ENCODE data around the gene CDC73. TPM values are rescaled to one million over a fixed set of nuclear protein-coding genes. Genes with fewer than 3 reads are reported as not detected.
"Not testable (repeated sequence)": the region's sequence is repeated elsewhere in the genome, so short reads cannot be mapped to it uniquely, and the experiment has no call there.

CDC73 gene
- total RNA-seq, 2 experiments from 2014 or later, result 65.4 to 66.5 TPM

- TF ChIP-seq CTCF (IDR thresholded peaks at IDR 0.05), result no peak
- Histone ChIP-seq H3K4me1 (ENCODE audit: insufficient read depth, low read length) (peaks cover 10% of the 10 kb centered on the region), H3K9me3 (ENCODE audit: control insufficient read depth in 1 of 2, insufficient read depth in 1 of 2, low read length in 2 of 2) (peaks cover 0 to 5% of the 10 kb centered on the region in 2 experiments), H3K4me3 (ENCODE audit: low read length) (no peak overlapping the region), H3K36me3 (ENCODE audit: insufficient read depth, low read length) (no peaks in the 10 kb centered on the region), H3K27ac (ENCODE audit: low read depth in 1 of 2, low read length in 2 of 2) (no peak overlapping the region), H3K27me3 (ENCODE audit: control insufficient read depth in 1 of 2, insufficient read depth in 2 of 2, low read length in 2 of 2) (no peaks in the 10 kb centered on the region)
- Mint-ChIP-seq H3K27me3 (no peaks in the 10 kb centered on the region), H3K36me3 (ENCODE audit: low read depth) (no peaks in the 10 kb centered on the region), H3K4me3 (no peak overlapping the region), H3K9me3 (no peaks in the 10 kb centered on the region), H3K27ac (no peak overlapping the region), H3K4me1 (ENCODE audit: low read depth) (peaks cover 16% of the 10 kb centered on the region)
- intact Hi-C loops (cut with DNase I, micrococcal nuclease), result no loop called here
- no peak for DNase-seq
- CTCF ChIA-PET, result no interaction called here
- POLR2A ChIA-PET, result interaction anchor here (1.4 kb wide), 1 partner anchor 18 kb away, joined by 3 read pairs; no protein-coding TSS in a partner anchor
- no peak for ATAC-seq (ENCODE audit: poor library complexity)
Measured at GRCh38 chr1:193284219-193284618, 162.4 kb downstream of the CDC73 start.

GRCh38 chr1:193285641-193286040 lies 163.8 kb downstream of the CDC73 start:
- Histone ChIP-seq H3K4me1 (ENCODE audit: insufficient read depth, low read length) (peaks cover 10% of the 10 kb centered on the region), H3K27me3 (ENCODE audit: control insufficient read depth in 1 of 2, insufficient read depth in 2 of 2, low read length in 2 of 2) (no peaks in the 10 kb centered on the region), H3K36me3 (ENCODE audit: insufficient read depth, low read length) (no peaks in the 10 kb centered on the region), H3K27ac (ENCODE audit: low read depth in 1 of 2, low read length in 2 of 2) (no peak overlapping the region), H3K4me3 (ENCODE audit: low read length) (no peak overlapping the region), H3K9me3 (ENCODE audit: control insufficient read depth in 1 of 2, insufficient read depth in 1 of 2, low read length in 2 of 2) (no peaks in the 10 kb centered on the region)
- H3K27me3 Mint-ChIP-seq, result no peaks in the 10 kb centered on the region
- ChIA-PET CTCF (no interaction called here), POLR2A (no interaction called here)
- no peak overlapping the region for H3K4me3 Mint-ChIP-seq
- TF ChIP-seq CTCF (IDR thresholded peaks at IDR 0.05), result no peak
- H3K4me1 Mint-ChIP-seq (ENCODE audit: low read depth), result peaks cover 16% of the 10 kb centered on the region
- ATAC-seq (ENCODE audit: poor library complexity) (no peak), DNase-seq (no peak)
- H3K27ac Mint-ChIP-seq, result no peak overlapping the region
- no peaks in the 10 kb centered on the region for H3K9me3 Mint-ChIP-seq
- intact Hi-C loops (cut with DNase I, micrococcal nuclease), result no loop called here
- H3K36me3 Mint-ChIP-seq (ENCODE audit: low read depth), result no peaks in the 10 kb centered on the region

GRCh38 chr1:193288548-193289080 lies 166.8 kb downstream of the CDC73 start:
- not testable (repeated sequence) for DNase-seq

GRCh38 chr1:193293726-193294125 lies 171.9 kb downstream of the CDC73 start:
- CTCF ChIA-PET, result no interaction called here
- H3K27ac Mint-ChIP-seq, result no peak overlapping the region
- H3K27ac ChIP-seq (ENCODE audit: low read depth in 1 of 2, low read length in 2 of 2), result no peak overlapping the region

More at GRCh38 chr1:193288548-193289080, 166.8 kb downstream of the CDC73 start:
- peaks cover 11% of the 10 kb centered on the region for H3K4me1 Mint-ChIP-seq (ENCODE audit: low read depth)
- CTCF ChIA-PET; H3K27me3 Mint-ChIP-seq; H3K27ac ChIP-seq (ENCODE audit: low read depth in 1 of 2, low read length in 2 of 2); H3K27ac Mint-ChIP-seq; H3K4me3 ChIP-seq (ENCODE audit: low read length); H3K27me3 ChIP-seq (ENCODE audit: control insufficient read depth in 1 of 2, insufficient read depth in 2 of 2, low read length in 2 of 2); POLR2A ChIA-PET; H3K4me1 ChIP-seq (ENCODE audit: insufficient read depth, low read length); intact Hi-C loops (cut with DNase I, micrococcal nuclease); H3K36me3 ChIP-seq (ENCODE audit: insufficient read depth, low read length); H3K9me3 Mint-ChIP-seq; ATAC-seq (ENCODE audit: poor library complexity); H3K9me3 ChIP-seq (ENCODE audit: control insufficient read depth in 1 of 2, insufficient read depth in 1 of 2, low read length in 2 of 2); H3K36me3 Mint-ChIP-seq (ENCODE audit: low read depth); H3K4me3 Mint-ChIP-seq: not testable (repeated sequence)

More at GRCh38 chr1:193293726-193294125, 171.9 kb downstream of the CDC73 start:
- Mint-ChIP-seq H3K9me3 (peaks cover 10% of the 10 kb centered on the region), H3K27me3 (no peaks in the 10 kb centered on the region), H3K4me3 (no peak overlapping the region), H3K36me3 (ENCODE audit: low read depth) (no peaks in the 10 kb centered on the region), H3K4me1 (ENCODE audit: low read depth) (no peaks in the 10 kb centered on the region)
- Histone ChIP-seq H3K4me1 (ENCODE audit: insufficient read depth, low read length) (no peaks in the 10 kb centered on the region), H3K9me3 (ENCODE audit: control insufficient read depth in 1 of 2, insufficient read depth in 1 of 2, low read length in 2 of 2) (no peaks in the 10 kb centered on the region), H3K4me3 (ENCODE audit: low read length) (no peak overlapping the region), H3K36me3 (ENCODE audit: insufficient read depth, low read length) (no peaks in the 10 kb centered on the region), H3K27me3 (ENCODE audit: control insufficient read depth in 1 of 2, insufficient read depth in 2 of 2, low read length in 2 of 2) (no peaks in the 10 kb centered on the region)
- DNase-seq (no peak), ATAC-seq (ENCODE audit: poor library complexity) (no peak)
- POLR2A ChIA-PET, result no interaction called here
- no peak for TF ChIP-seq CTCF (IDR thresholded peaks at IDR 0.05)
- intact Hi-C loops (cut with DNase I, micrococcal nuclease), result no loop called here
